ENCODE data around the gene KNTC1.

DNA sequence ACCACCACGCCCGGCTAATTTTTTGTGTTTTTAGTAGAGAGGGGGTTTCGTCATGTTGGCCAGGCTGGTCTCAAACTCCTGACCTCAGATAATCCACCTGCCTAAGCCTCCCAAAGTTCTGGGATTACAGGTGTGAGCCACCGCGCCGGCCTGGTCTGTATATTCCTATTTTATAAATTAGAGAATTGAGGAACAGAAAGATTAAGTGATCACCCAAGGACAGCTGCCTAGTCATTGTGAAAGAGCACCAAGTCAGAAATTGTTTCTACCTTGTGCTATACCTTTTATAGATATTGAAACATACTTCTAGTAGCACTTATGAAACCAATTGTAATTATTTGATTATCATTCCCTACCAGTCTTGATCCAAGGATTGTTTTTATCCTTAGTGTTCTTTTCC lies 1.9 kb downstream of the KNTC1 start:
- TF ChIP-seq POLR2A (IDR thresholded peaks at IDR 0.05; ENCODE audit: low read length): no peak
- TF ChIP-seq GATA1 (IDR thresholded peaks at IDR 0.05; ENCODE audit: low read depth, low read length): no peak
